Ovary (tissue), 3 donors: ENCODE results near the gene WIPF3.

Experiments
- CTCF ChIP-seq, 3 donors: fragments of 450-650 bp in 2 of 3; fragments of 200-600 bp in 1 of 3; IDR thresholded peaks; one replicate each; pipeline versions ENCODE4 v1.5.1 to v1.8.0; 2016 to 2022; ENCODE audit warnings: antibody characterized with exemption in 3 of 3, mild to moderate bottlenecking in 1 of 3
- EP300 ChIP-seq: sonication (generic); formaldehyde crosslinking; IDR thresholded peaks from one replicate; pipeline ENCODE4 v1.6.1; 2017; ENCODE audit warnings: antibody characterized with exemption
- POLR2A ChIP-seq: fragments of 450-650 bp; IDR thresholded peaks from one replicate; pipeline ENCODE4 v1.6.1; 2017; ENCODE audit warnings: antibody characterized with exemption, mild to moderate bottlenecking, moderate library complexity
- donor health status: DM: no; HTN: no; CAD: no.

- no peak for TF ChIP-seq CTCF (IDR thresholded peaks at IDR 0.05)
- no peak for TF ChIP-seq EP300
- no peak for TF ChIP-seq POLR2A
Observed at GRCh38 chr7:29894256-29894655, 87.9 kb downstream of the WIPF3 start.
